CD14-positive monocyte (primary cell): ENCODE measurements around the gene SLC66A1. TPM values are rescaled to one million over a fixed set of nuclear protein-coding genes. Genes with fewer than 3 reads are reported as not detected.

Experiments
- DNase-seq, 3 donors: peaks; one replicate each; pipeline ENCODE4 v3.0.0-alpha.2; 2011 to 2022
- H2AFZ ChIP-seq: 2 replicates; pipeline ENCODE4 v1.6.0; 2012; ENCODE audit warnings: mild to moderate bottlenecking, low read depth, low read length, inconsistent platforms; ENCODE audit not compliant: insufficient read depth, poor library complexity, severe bottlenecking
- H3K27ac ChIP-seq, 2 donors: 1 replicate in 1 of 2; 2 replicates in 1 of 2; pipeline ENCODE4 v1.5.1; 2012 to 2013; ENCODE audit warnings: low read length in 2 of 2, control low read depth in 1 of 2, inconsistent platforms in 1 of 2, low read depth in 1 of 2, mild to moderate bottlenecking in 1 of 2
- H3K27me3 ChIP-seq, 2 donors: one replicate each; pipeline versions ENCODE4 v1.6.0 to v1.6.1; 2011 to 2013; ENCODE audit warnings: low read length in 2 of 2; ENCODE audit not compliant: control insufficient read depth in 2 of 2, insufficient read depth in 2 of 2
- H3K36me3 ChIP-seq, 2 donors: replicated peaks in 1 of 2; 1 replicate in 1 of 2; 2 replicates in 1 of 2; pipeline versions ENCODE4 v1.5.1 to v1.6.1; 2012 to 2013; ENCODE audit warnings: low read length in 2 of 2, control low read depth in 1 of 2, inconsistent platforms in 1 of 2, mild to moderate bottlenecking in 1 of 2; ENCODE audit not compliant: insufficient read depth in 2 of 2, control insufficient read depth in 1 of 2
- H3K4me1 ChIP-seq, 2 donors: 1 replicate in 1 of 2; 2 replicates in 1 of 2; pipeline versions ENCODE4 v1.5.1 to v1.6.1; 2012 to 2013; ENCODE audit warnings: low read length in 2 of 2, control low read depth in 1 of 2, inconsistent platforms in 1 of 2, mild to moderate bottlenecking in 1 of 2, moderate library complexity in 1 of 2; ENCODE audit not compliant: insufficient read depth in 2 of 2, control insufficient read depth in 1 of 2
- H3K4me2 ChIP-seq: replicated peaks from 2 replicates; pipeline ENCODE3; 2012; ENCODE audit warnings: low read length, moderate library complexity, mild to moderate bottlenecking; ENCODE audit not compliant: poor library complexity, severe bottlenecking; ENCODE audit errors: extremely low read depth
- H3K4me3 ChIP-seq, 3 experiments: fragments of 200-600 bp in 1 of 3; sonication (generic) in 1 of 3; replicated peaks in 1 of 3; 1 replicate in 2 of 3; 2 replicates in 1 of 3; pipeline ENCODE4 v1.5.1; 2011 to 2013; ENCODE audit warnings: low read length in 3 of 3, mild to moderate bottlenecking in 3 of 3, control low read depth in 2 of 3, low read depth in 2 of 3, inconsistent platforms in 1 of 3, moderate library complexity in 1 of 3
- H3K79me2 ChIP-seq: 2 replicates; pipeline ENCODE4 v1.6.0; 2012; ENCODE audit warnings: mild to moderate bottlenecking, control low read depth, inconsistent platforms, low read length, moderate library complexity; ENCODE audit not compliant: insufficient read depth
- H3K9ac ChIP-seq: 2 replicates; pipeline ENCODE4 v1.6.0; 2017; ENCODE audit warnings: low read length, mild to moderate bottlenecking; ENCODE audit not compliant: insufficient read depth, poor library complexity, severe bottlenecking
- H3K9me3 ChIP-seq, 2 donors: replicated peaks in 1 of 2; 1 replicate in 1 of 2; 2 replicates in 1 of 2; pipeline versions ENCODE4 v1.5.1 to v1.6.1; 2012 to 2013; ENCODE audit warnings: low read length in 2 of 2, control low read depth in 1 of 2; ENCODE audit not compliant: control insufficient read depth in 1 of 2, insufficient read depth in 1 of 2
- H4K20me1 ChIP-seq: 2 replicates; pipeline ENCODE4 v1.6.0; 2012; ENCODE audit warnings: mild to moderate bottlenecking, low read length, control low read depth, moderate library complexity; ENCODE audit not compliant: insufficient read depth
- H3K27ac Mint-ChIP-seq, 7 donors: one replicate each; pipeline ENCODE4 v1.8.0; 2020; ENCODE audit warnings: mild to moderate bottlenecking in 7 of 7, mixed read lengths in 7 of 7, moderate library complexity in 6 of 7, inconsistent platforms in 2 of 7
- H3K27me3 Mint-ChIP-seq, 3 donors: one replicate each; pipeline ENCODE4 v1.8.0; 2021 to 2022; ENCODE audit warnings: low read depth in 3 of 3, mild to moderate bottlenecking in 3 of 3, mixed read lengths in 3 of 3, moderate library complexity in 3 of 3, inconsistent platforms in 1 of 3
- H3K36me3 Mint-ChIP-seq, 2 donors: one replicate each; pipeline ENCODE4 v1.8.0; 2020; ENCODE audit warnings: mixed read lengths in 2 of 2, inconsistent platforms in 1 of 2, mild to moderate bottlenecking in 1 of 2
- H3K4me1 Mint-ChIP-seq: one replicate; pipeline ENCODE4 v1.8.0; 2020; ENCODE audit warnings: mild to moderate bottlenecking, mixed read lengths
- H3K4me3 Mint-ChIP-seq, 2 donors: one replicate each; pipeline ENCODE4 v1.8.0; 2020; ENCODE audit warnings: mild to moderate bottlenecking in 2 of 2, mixed read lengths in 2 of 2, moderate library complexity in 1 of 2
- H3K9me3 Mint-ChIP-seq, 7 donors: one replicate each; pipeline ENCODE4 v1.8.0; 2020 to 2022; ENCODE audit warnings: mixed read lengths in 7 of 7, mild to moderate bottlenecking in 6 of 7, moderate library complexity in 6 of 7, inconsistent platforms in 2 of 7
- WGBS: methylation state at CpG from one replicate; pipeline ENCODE4 v1.1.5; 2013; ENCODE audit warnings: missing lambda C conversion rate; ENCODE audit not compliant: insufficient coverage; 5-methylcytosine and 5-hydroxymethylcytosine counted together
- intact Hi-C, 2 donors: fragments of 100-400 bp; cut with micrococcal nuclease; formaldehyde crosslinking; loops; one replicate each; pipeline versions ENCODE4 v1.15.0 to v1.15.1; 2023
- polyA plus RNA-seq, 3 donors: library from polyadenylated mRNA; depleted of rRNA in 1 of 3; unstranded in 2 of 3; stranded (reverse) in 1 of 3; fragments of 300-500 nt in 2 of 3; fragments of >200 nt in 1 of 3; fragmentation: Illumina TruSeq in 2 of 3; gene quantifications; 1 replicate in 2 of 3; 2 replicates in 1 of 3; pipeline ENCODE4 v1.2.3, GENCODE V29; 2012 to 2021
- TF ChIP-seq, protein P1 (sequence below): fragments of 200-600 bp; IDR thresholded peaks from one replicate; pipeline ENCODE4 v1.8.0; 2022; ENCODE audit warnings: antibody characterized with exemption, mild to moderate bottlenecking

SLC66A1 gene
- polyA plus RNA-seq, 3 donors, result 9.1 to 21.1 (median 9.7) TPM

DNA sequence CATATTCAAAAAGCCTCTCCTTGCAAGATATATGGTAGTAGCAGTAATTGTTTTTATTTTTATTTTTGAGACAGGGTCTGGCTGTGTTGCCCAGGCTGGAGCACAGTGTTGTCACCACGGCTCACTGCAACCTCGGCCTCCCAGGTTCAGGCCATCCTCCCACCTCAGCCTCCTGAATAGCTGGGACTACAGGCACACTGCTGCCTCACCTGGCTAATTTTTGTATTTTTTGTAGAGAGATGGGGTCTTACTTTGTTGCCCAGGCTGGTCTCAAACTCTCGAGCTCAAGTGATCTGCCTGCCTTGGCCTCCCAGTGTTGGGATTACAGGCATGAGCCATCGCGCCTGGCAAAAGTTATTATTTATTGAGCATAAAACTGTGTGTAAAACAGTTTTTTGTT lies 38.4 kb downstream of the SLC66A1 start:
- WGBS, result no CpG with 5 or more reads among the region's 5 CpGs
- no peak overlapping the region for H3K4me2 ChIP-seq
- Mint-ChIP-seq H3K4me1 (peaks cover 39% of the 10 kb centered on the region), H3K27ac (peak overlapping the region in 2 of 7 donors; percentile 46 to 73), H3K36me3 (peaks cover 67 to 76% of the 10 kb centered on the region in 2 donors), H3K9me3 (peaks cover 0 to 4% (median 0%) of the 10 kb centered on the region in 7 donors), H3K4me3 (no peak overlapping the region), H3K27me3 (peaks cover 0 to 1% (median 0%) of the 10 kb centered on the region in 3 donors)
- H3K27me3 ChIP-seq, result no peaks in the 10 kb centered on the region
- no peak for DNase-seq
- no peak overlapping the region for H2AFZ ChIP-seq
- no peak overlapping the region for H3K9ac ChIP-seq
- no peaks in the 10 kb centered on the region for H3K79me2 ChIP-seq
- H3K4me1 ChIP-seq, result peaks cover 34 to 41% of the 10 kb centered on the region in 2 donors
- peaks cover 75% of the 10 kb centered on the region for H4K20me1 ChIP-seq
- TF ChIP-seq, protein P1, sequence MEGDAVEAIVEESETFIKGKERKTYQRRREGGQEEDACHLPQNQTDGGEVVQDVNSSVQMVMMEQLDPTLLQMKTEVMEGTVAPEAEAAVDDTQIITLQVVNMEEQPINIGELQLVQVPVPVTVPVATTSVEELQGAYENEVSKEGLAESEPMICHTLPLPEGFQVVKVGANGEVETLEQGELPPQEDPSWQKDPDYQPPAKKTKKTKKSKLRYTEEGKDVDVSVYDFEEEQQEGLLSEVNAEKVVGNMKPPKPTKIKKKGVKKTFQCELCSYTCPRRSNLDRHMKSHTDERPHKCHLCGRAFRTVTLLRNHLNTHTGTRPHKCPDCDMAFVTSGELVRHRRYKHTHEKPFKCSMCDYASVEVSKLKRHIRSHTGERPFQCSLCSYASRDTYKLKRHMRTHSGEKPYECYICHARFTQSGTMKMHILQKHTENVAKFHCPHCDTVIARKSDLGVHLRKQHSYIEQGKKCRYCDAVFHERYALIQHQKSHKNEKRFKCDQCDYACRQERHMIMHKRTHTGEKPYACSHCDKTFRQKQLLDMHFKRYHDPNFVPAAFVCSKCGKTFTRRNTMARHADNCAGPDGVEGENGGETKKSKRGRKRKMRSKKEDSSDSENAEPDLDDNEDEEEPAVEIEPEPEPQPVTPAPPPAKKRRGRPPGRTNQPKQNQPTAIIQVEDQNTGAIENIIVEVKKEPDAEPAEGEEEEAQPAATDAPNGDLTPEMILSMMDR, result no peak
- H3K4me3 ChIP-seq, result no peak overlapping the region
- intact Hi-C loops, result no loop called here
- H3K9me3 ChIP-seq, result no peaks in the 10 kb centered on the region
- peaks cover 55 to 68% of the 10 kb centered on the region in 2 donors for H3K36me3 ChIP-seq
- no peak overlapping the region for H3K27ac ChIP-seq

DNA sequence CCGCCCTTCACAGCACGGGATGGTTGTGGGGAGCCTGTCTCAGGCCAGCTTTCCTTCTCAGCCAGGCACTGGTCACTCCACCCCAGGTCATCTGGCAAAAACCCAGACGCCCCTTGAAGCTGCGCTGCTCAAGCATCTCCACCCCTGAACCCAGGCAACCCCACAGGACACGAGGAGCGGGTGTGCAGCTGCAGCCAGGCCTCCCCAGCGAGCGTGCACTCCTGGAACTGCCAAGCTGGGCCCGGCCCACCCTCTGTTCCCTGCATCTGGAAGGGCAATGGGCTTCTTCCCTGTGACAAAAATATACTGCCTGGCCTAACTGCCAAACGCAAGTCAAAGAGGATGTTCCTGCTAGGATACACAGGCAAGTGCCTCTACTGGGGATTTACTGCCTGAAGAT lies 39.7 kb downstream of the SLC66A1 start:
- no peak overlapping the region for H3K27ac ChIP-seq
- Mint-ChIP-seq H3K36me3 (peaks cover 74 to 85% of the 10 kb centered on the region in 2 donors), H3K27ac (peak overlapping the region in 3 of 7 donors; percentile 8 to 56 (median 18)), H3K4me3 (no peak overlapping the region), H3K4me1 (peaks cover 28% of the 10 kb centered on the region), H3K9me3 (peaks cover 0 to 4% (median 0%) of the 10 kb centered on the region in 7 donors), H3K27me3 (peaks cover 0 to 1% (median 0%) of the 10 kb centered on the region in 3 donors)
- peaks cover 84% of the 10 kb centered on the region for H4K20me1 ChIP-seq
- H3K27me3 ChIP-seq, result no peaks in the 10 kb centered on the region
- TF ChIP-seq, protein P1, result no peak
- H2AFZ ChIP-seq, result no peak overlapping the region
- no peak overlapping the region for H3K4me2 ChIP-seq
- intact Hi-C loops, result no loop called here
- WGBS, result 98% methylated on average over 9 of the region's 10 CpGs
- H3K9ac ChIP-seq, result no peak overlapping the region
- peaks cover 65 to 80% of the 10 kb centered on the region in 2 donors for H3K36me3 ChIP-seq
- H3K4me1 ChIP-seq, result peaks cover 23 to 30% of the 10 kb centered on the region in 2 donors
- no peaks in the 10 kb centered on the region for H3K79me2 ChIP-seq
- H3K4me3 ChIP-seq, result no peak overlapping the region
- DNase-seq, result no peak
- H3K9me3 ChIP-seq, result no peaks in the 10 kb centered on the region
